Measurements from ENCODE around the gene ADCY10.

ADCY10 gene

DNA sequence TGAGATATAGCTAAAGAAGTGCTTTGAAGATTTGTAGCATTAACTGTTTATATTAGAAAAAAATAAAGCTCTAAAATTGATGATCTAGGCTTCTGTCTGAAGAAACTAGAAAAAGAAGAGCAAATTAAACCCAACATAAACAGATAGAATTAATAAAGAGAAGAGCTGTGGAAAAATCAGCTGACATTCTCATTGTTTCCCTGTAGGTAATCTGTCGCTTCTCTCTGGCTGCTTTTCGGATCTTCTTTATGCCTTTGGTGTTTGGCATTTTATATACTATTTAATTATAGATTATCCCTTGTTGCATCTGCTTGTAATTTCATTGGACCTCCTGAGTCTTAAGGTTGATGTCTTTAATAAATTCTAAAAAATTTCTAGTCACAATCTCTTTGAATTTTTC, 132.4 kb downstream of the ADCY10 start:
- DNase-seq (ENCODE audit: low read depth): no peak

DNA sequence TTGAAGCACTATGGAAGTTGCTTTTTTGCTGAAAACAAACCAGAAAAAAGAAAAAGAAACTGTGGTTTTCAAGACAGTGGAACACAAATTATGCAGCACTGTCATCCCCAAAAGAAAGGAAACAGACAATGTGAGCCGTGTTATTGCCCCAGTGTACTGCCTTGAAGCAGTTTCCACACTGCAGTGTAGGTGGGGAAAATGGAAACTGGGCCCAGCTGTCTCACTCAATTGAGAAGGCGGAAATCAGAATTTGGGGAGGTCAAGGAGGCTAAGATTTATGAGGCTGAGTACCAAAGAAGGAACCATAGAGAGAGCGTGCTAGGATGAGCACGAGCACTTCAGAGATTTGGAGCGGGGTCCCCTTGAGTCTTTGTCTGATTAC, 136.7 kb downstream of the ADCY10 start:
- no peak for DNase-seq (ENCODE audit: low read depth)

DNA sequence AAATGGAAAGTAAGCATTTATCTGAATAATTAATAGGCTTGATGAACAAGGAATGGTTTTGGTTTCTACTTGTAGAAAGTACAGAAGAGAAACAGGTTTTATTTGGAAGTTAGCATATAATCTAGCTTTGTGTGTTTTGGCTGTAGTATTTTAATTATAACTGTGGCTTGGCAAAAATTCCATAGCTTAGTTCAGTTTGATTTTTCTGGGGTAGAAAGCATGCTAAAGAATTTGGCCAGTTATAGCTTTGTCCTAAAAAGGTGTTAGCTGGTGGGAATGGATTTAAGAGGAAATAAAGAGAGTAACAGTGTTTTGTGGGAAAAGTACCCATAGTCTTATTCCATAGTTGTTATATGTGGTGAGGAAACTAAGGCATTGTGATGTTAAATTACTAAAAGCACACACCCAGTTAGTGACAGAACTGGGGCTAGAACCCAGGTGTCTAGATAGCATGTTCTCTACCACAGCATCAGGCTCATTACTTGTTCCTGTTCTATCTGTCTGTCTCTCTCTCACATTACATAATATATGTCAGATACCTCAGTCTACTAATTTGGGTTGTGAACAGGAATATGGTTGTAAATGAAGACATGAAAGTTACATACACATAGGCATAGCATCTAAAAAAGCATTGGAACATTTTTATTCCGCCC, 137.2 kb downstream of the ADCY10 start:
- no peak for DNase-seq (ENCODE audit: low read depth)

DNA sequence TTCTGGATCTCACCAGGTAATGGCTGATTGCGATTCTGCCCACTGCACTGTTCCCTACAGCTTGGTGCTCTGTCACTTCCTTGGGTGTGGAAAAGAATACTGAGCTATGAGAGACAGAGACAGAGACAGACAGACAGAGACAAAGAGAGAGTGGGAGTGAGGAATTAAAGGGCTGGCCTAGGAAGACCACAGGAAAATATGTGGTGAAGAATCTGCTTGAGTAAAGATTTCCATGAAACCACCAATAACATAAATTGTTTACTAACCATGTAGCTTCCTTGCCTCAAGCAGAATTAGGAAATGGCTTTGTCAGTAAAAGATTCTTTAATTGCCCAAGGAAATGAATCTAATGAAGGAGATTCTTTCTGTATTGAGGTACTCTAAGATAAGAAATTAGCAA, 137.8 kb downstream of the ADCY10 start:
- no peak for DNase-seq (ENCODE audit: low read depth)

DNA sequence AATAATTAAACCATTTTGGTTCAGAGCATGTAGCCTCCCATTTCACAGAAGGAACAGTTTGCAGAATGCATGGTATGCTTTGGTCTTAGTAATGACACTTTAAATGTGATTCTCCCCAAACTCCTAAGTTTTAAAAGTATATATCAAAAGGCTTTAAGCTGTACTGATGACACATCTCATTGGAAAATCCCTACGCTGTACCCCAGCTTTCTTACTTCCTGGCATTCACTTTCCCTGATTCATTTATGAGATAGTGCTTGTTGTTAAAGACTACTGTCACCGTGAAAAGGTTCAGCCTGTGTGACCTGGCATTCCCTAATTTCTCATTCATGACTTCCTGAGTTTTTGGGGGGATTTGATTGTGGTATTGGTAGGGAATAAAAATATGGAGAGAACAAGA, 138.8 kb downstream of the ADCY10 start:
- no peak for DNase-seq (ENCODE audit: low read depth)

DNA sequence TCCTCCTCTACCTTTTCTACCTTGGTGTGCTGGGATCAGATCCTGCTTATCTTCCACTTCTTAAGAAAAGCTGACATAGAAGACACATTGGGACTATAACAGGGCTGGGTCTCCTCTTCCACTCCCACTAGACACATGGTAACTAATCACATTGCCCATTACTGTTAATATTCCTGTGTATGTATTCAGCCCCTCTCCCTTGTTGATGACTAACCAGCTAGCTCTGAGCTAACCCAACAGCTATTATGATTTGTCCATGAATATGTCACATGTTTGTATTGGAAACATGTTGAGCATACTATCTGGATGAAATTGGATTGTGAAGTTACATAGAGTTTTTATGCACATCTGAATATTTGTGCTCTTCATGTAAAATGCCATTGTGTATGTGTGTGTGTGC, 139.2 kb downstream of the ADCY10 start:
- DNase-seq (ENCODE audit: low read depth): no peak

DNA sequence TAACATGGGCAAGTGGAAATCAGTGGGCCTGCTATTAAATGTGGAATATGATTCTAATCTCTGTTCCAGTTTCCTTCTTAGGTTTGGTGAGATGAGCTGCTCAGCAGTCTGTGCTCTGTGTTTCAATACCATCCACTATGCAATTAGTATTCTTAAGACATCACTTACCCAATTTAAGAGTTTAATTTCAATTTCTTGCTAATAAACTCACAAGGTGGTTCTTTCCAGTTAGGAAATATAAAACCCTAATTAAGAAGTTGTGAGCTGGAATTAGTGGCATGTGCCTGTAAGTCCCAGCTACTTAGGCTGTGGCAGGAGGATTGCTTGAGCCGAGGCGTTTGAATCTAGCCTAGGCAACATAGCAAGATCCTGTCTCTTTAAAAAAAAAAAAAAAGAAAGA, 140.4 kb downstream of the ADCY10 start:
- no peak for DNase-seq (ENCODE audit: low read depth)

DNA sequence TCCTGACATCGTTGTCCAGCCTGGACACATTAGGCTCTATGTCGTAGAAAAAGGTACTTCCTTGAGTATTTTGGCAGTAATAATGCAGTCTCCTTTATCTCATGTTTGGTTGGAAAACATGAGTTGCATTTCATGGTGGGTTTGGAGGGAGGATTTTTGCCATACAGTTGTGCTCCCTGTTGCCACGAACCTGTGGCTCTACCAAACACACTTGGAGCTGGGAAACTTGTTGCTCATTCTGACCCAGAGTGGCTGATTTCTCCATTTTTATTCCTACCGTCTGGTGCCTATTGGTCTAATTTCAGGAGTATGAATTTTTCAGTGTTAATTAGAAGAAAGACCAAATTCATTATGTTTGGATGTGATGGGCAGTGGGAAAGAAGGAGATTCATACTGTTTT, 141.5 kb downstream of the ADCY10 start:
- no peak for DNase-seq (ENCODE audit: low read depth)

DNA sequence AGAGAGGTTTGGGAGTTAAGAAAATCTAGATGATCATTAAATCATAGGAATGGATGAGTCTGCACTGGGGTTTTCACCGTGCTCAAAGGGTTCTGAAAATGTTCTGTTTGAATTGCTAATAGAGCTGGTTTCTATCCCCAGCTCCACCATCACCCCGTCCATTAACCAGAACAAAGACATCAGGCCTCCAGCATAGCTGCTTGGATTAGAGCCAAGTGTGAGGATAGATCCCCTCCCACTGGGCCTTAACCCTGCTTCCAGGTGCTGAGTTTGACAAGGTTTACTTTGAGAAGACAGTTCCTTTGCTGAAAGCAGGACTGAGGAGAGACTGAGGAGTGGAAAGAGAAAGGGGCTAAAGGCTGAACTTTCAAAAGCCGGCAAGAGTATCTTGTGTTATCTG, 143.8 kb downstream of the ADCY10 start:
- no peak for DNase-seq (ENCODE audit: low read depth)

DNA sequence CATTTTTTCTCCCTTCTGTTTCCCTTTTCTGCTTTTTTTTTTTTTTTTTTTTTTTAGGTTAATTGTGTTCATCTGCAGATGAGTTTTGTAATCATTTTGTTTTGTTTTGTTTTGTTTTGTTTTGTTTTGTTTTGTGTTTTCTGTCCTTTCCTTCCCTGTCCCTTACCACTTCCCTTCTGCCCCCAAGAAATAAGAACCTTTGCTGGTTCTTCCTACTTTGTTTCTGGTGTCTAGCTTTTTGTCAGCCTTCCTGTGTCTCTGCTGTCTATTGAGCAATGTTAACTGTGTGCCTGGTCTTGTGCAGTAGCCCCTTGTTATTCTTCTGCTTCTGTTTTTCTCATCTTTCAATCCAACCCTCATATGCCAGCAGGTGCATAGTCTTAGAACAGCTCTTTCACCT, 146.2 kb downstream of the ADCY10 start:
- DNase-seq (ENCODE audit: low read depth): no peak

DNA sequence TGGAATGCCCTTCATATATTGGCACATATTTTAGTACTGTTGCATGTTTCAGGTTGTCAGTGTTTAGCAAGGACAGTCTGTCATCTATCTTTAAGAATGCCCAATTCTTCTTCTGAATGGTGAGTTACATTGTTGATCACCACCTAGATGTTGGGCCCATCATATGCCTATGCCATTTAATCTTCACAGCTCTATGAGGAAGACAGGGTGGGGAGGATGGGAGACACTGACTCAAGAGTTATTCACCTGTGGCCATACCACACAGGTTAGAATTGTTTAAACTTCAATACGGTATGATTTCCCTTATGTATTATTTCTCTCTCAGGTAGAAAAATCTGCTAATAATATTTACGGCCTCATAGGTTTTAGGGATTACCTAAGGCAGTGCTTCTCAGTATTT, 147.4 kb downstream of the ADCY10 start:
- DNase-seq (ENCODE audit: low read depth): no peak

DNA sequence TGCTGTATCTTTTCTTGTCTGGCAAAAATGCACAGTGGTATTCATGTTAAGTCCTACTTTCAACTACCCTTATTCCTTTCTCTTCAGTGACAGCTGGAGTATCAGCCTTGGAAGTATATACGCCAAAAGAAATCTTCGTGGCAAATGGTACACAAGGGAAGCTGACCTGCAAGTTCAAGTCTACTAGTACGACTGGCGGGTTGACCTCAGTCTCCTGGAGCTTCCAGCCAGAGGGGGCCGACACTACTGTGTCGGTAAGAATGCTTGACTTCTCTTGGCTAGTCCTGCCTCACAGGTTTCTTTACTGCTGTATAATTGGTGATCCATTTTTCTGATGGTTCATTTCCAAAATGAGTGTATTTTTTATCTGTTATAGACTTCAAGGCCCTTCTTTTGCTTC, 148.4 kb downstream of the ADCY10 start:
- DNase-seq (ENCODE audit: low read depth): no peak

DNA sequence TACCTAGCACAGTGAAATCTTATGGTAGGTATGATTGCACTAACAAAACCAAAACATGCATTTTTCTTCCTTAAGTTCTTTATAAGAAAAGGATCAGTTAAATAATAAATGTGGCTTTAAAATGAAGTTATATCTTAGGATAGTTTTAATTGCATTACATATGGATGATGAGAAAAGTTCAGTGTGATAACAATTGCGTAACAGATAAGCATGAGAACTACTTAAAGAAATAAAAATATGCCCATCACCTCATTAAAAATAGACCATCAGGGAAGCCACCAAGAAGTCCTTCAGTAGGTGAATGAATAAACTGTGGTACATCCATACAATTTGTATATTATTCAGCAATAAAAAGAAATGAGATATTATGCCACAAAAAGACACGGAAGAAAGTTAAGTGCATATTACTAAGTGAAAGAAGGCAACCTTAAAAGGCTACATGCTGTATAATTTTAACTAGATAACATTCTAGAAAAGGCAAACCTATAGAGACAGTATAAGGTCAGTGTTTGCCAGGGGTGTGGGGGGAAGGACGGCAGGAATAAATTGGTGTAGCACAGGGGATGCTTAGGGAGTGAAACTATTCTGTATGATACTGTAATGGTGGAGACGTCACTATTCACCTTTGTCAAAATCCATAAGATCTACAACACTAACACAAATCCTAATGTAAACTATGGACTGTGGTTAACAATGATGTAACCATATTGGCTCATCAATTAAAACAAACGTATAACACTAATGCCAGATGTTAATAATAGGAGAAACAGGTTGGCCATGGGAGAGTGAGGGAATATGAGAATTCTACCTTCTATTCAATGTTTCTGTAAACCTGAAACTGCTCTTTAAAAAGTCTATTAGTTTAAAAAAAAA, 149.2 kb downstream of the ADCY10 start:
- DNase-seq (ENCODE audit: low read depth): no peak

DNA sequence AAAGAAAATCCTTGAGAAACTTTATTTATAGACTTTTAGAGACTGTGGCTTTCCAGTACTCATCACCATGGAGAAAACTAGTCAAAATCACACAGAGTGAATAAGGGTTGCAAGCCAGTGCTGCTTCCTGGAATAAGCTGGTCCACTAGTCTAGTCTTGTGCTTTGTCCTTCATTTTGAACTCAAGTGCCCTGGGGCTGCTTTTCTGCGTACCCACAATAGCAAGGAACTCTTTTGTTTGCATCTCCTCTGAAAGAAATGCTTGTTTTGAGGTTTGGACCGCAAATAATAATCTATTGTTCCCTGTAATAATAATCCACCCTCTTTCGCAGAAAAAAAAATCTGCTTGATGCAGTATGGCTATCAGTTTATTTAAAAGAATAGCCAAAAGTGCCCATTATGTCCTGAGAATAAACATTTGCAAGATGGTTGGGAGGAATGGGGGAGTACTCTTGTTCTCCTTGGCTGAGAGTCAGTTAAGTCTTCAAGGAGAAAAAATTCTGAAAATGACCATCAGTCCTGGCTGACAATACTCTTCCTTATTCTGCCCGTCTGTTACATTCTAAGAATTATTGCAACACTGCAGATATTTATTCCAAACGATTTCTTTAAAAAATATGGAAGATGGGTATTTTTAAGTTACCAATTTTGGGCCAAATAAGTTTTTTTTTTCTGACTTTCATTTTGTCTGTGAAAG, 150.3 kb downstream of the ADCY10 start:
- no peak for DNase-seq (ENCODE audit: low read depth)

DNA sequence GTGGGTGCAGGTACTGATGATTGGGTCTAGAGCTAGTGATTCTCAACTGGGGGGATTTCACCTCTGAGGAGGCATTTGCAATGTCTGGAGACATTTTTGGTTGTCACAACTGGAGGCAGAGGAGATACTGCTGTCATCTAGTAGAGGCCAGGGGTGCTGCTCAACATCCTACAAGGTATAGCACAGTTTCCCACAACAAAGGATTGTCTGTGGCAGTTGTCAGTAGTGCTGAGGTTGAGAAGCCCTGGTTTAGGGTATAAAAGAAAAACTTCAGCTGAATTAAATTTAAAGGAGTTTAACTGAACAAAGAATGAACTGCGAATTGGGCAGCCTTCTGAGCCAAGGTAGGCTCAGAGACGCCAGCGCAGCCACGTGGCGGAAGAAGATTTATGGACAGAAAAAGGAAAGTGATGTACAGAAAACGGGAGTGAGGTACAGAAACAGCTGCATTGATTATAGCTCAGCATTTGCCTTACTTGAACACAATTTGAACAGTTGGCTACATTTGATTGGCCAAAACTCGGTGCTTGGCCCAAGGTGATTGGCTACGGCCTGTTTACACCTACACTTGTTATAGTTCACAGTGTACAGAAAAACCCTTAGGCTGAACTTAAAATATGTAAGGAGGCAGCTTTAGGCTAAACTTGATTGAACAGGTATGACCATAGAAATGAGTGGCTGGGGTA, 151.7 kb downstream of the ADCY10 start:
- DNase-seq (ENCODE audit: low read depth): no peak

DNA sequence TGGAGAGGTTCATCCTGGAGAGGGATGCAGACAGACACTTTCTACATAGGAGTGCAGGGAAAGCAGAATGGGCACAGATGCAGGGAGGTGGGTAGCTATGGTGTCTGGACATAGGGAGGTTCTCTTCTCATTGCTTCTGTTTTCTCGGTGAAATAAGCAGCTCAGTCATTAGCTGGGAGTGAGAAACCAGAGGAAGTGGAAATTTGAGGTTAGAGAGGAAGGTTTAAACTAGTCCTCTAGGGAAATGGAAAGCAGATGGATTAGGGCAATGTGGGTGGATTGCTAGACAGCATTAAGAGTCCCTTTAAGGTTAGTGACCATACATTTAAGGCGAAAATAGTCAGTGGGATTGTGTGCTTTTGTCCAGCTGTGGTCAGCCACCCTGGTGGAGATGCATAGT, 152.5 kb downstream of the ADCY10 start:
- DNase-seq (ENCODE audit: low read depth): no peak
